Nephron progenitor cell (in vitro differentiated cells): Measurements from ENCODE around the gene A3GALT2.

Experiments
- DNase-seq: peaks from one replicate; pipeline ENCODE4 v3.0.0; 2021
- H3K27ac Mint-ChIP-seq: 2 replicates; pipeline ENCODE4 v1.8.0; 2021; ENCODE audit warnings: mild to moderate bottlenecking, moderate library complexity, mixed read lengths
- H3K27me3 Mint-ChIP-seq: 2 replicates; pipeline ENCODE4 v1.8.0; 2021; ENCODE audit warnings: mild to moderate bottlenecking, low read depth, mixed read lengths; ENCODE audit not compliant: poor library complexity
- H3K36me3 Mint-ChIP-seq: 2 replicates; pipeline ENCODE4 v1.8.0; 2021; ENCODE audit warnings: low read depth, mixed read lengths
- H3K4me1 Mint-ChIP-seq: 2 replicates; pipeline ENCODE4 v1.8.0; 2021; ENCODE audit warnings: mixed read lengths
- H3K4me3 Mint-ChIP-seq: 2 replicates; pipeline ENCODE4 v1.8.0; 2021; ENCODE audit warnings: mild to moderate bottlenecking, moderate library complexity, mixed read lengths
- H3K9me3 Mint-ChIP-seq: 2 replicates; pipeline ENCODE4 v1.8.0; 2021; ENCODE audit warnings: mild to moderate bottlenecking, moderate library complexity, mixed read lengths
- TF ChIP-seq, protein P1 (sequence below): fragments of 200-600 bp; sonication (generic); IDR thresholded peaks from 2 replicates; pipeline ENCODE4 v1.5.0; 2021; ENCODE audit warnings: antibody characterized with exemption

A3GALT2 gene

DNA sequence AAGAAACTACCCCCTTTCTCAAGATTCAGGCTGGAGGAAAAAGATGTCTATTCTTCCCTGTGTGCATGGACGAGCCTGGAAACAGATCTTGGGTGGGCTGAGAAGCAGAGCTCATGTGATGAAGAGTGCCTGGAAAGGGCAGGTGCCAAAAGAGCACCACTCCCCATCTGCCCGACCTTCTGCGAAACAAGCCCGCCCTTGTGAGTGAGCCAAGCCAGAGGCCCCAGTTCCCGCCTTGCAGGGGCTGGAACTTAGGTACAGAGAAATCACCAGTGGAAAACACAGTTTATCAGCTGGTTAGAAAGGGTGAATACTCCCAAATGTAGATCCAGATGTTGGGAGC is 26.7 kb upstream of the A3GALT2 start:
- H3K27me3 Mint-ChIP-seq: no peaks in the 10 kb centered on the region

DNA sequence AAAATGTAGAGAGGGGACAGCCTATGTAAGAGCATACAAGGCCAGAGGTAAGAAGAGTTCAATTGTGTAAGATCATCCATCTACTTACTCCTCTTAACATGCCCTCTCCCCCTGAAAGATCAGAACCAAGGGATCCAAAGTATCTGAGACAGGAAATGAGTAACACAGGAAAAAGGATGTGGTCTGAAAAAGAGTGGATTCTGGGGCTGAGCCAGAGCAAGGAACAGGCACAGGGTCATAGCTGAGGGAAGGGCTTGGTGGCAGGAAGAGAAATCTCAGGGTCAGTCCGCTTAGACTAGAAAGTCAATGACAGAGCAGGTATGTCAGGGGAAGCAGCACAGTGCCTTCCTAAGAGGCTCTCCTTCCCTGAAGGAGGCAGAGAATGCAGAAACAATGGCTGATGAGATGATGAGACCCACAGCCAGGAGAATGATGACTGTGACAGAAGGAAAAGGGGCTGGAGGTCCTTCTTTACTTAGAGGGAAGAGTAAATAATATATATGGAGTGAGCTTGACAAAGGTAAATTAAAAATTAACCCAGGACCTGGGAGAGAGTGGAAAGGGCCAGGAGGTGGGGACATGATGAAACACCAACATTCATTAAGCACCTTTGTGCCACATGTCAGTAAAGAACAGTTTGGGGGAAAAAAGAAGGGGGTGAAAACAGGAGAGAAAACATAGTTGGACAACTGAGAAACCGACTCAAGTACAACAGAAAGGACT is 26.2 kb upstream of the A3GALT2 start:
- H3K27me3 Mint-ChIP-seq: no peaks in the 10 kb centered on the region

More for the DNA sequence above, 26.7 kb upstream of the A3GALT2 start:
- TF ChIP-seq, protein P1, sequence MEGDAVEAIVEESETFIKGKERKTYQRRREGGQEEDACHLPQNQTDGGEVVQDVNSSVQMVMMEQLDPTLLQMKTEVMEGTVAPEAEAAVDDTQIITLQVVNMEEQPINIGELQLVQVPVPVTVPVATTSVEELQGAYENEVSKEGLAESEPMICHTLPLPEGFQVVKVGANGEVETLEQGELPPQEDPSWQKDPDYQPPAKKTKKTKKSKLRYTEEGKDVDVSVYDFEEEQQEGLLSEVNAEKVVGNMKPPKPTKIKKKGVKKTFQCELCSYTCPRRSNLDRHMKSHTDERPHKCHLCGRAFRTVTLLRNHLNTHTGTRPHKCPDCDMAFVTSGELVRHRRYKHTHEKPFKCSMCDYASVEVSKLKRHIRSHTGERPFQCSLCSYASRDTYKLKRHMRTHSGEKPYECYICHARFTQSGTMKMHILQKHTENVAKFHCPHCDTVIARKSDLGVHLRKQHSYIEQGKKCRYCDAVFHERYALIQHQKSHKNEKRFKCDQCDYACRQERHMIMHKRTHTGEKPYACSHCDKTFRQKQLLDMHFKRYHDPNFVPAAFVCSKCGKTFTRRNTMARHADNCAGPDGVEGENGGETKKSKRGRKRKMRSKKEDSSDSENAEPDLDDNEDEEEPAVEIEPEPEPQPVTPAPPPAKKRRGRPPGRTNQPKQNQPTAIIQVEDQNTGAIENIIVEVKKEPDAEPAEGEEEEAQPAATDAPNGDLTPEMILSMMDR: no peak
- Mint-ChIP-seq H3K4me1 (peaks cover 87% of the 10 kb centered on the region), H3K4me3 (peak overlapping the region; percentile 93), H3K9me3 (no peaks in the 10 kb centered on the region), H3K36me3 (peaks cover 33% of the 10 kb centered on the region), H3K27ac (peak overlapping the region; percentile 77)
- no peak for DNase-seq

DNA sequence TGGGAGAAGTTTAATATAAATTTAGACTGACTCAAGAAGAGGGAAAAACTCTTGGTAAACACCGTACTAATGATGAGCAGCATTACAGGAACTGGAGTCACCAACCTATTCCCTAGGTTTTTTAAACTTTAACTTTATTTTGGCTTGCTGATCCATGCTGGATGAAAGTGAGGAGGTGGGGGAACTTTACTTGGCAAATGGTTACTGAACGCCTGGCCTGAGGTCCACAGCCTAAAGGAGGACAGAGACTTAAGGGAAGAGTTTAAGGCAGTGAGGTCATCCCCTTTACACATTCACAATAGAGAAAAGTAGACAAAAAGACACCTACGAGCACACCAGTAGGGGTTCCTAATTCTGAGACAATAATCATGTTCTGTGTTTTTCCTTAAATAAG is 25.6 kb upstream of the A3GALT2 start:
- H3K27ac Mint-ChIP-seq: peak overlapping the region; percentile 77
- TF ChIP-seq, protein P1: no peak
- no peak for DNase-seq
- no peaks in the 10 kb centered on the region for H3K9me3 Mint-ChIP-seq
- H3K27me3 Mint-ChIP-seq: no peaks in the 10 kb centered on the region
- H3K4me3 Mint-ChIP-seq: peak overlapping the region; percentile 93
- peaks cover 87% of the 10 kb centered on the region for H3K4me1 Mint-ChIP-seq
- peaks cover 22% of the 10 kb centered on the region for H3K36me3 Mint-ChIP-seq

More for the DNA sequence above, 26.2 kb upstream of the A3GALT2 start:
- no peak for DNase-seq
- H3K4me3 Mint-ChIP-seq: peak overlapping the region; percentile 93
- H3K4me1 Mint-ChIP-seq: peaks cover 87% of the 10 kb centered on the region
- H3K27ac Mint-ChIP-seq: peak overlapping the region; percentile 77
- H3K36me3 Mint-ChIP-seq: peaks cover 28% of the 10 kb centered on the region
- H3K9me3 Mint-ChIP-seq: no peaks in the 10 kb centered on the region
- TF ChIP-seq, protein P1: no peak

DNA sequence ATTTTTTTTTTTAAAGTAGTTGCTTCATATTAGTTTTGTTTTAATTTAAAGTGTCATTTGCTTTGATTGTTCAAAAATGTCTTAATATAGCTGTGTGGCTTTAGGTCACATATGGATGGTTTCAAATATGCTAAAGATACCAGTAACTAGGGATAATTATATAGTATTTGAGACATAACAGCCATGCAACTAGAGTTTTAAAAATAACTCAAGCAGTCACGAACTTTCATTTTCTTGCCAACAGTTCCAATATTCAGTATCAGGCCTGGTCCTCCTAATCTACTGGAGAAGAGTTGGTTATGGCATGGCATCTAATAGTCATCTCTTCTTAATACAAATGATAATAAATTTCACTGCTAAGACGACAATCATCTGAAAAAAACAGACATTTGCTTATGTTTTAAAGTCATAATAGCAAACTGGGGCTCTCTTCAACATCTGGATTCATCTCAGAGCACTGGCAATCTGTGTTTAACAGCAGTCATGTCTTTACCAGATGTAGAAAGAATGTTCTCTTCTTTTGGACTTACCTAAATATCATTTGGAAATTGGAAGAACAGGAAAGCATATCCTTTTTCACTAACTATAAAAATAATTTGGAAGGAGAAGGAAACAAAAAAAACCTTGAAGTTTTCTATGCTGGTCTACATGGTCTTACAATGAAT is 24.1 kb upstream of the A3GALT2 start:
- H3K4me1 Mint-ChIP-seq: peaks cover 87% of the 10 kb centered on the region
- H3K36me3 Mint-ChIP-seq: peaks cover 19% of the 10 kb centered on the region
- H3K4me3 Mint-ChIP-seq: no peak overlapping the region
- no peaks in the 10 kb centered on the region for H3K27me3 Mint-ChIP-seq
- no peak overlapping the region for H3K27ac Mint-ChIP-seq
- no peaks in the 10 kb centered on the region for H3K9me3 Mint-ChIP-seq
- DNase-seq: no peak
- TF ChIP-seq, protein P1: no peak

DNA sequence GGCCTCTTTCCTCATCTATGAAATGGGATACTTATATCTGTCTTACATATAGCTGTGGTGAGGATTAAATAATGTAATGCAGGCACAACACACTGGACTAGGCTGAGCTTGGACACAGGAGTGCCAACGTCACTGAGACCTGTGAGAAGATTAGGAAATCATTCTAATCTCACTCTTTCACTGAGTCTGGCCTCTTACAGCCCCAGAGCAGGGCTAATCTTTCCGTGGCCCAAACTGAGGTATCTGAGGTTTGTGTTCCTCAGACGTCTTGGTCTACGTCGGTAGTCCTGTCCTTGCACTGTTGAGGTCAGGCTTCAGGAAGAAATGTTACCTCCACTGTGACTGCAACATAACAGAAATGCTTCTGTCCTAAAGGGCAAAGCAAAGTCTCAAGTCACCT is 22.6 kb upstream of the A3GALT2 start:
- peak overlapping the region; percentile 96 for H3K27ac Mint-ChIP-seq
- no peak for DNase-seq
- TF ChIP-seq, protein P1: no peak
- no peaks in the 10 kb centered on the region for H3K27me3 Mint-ChIP-seq
- peaks cover 19% of the 10 kb centered on the region for H3K36me3 Mint-ChIP-seq
- H3K9me3 Mint-ChIP-seq: no peaks in the 10 kb centered on the region
- H3K4me1 Mint-ChIP-seq: peaks cover 99% of the 10 kb centered on the region
- peak overlapping the region; percentile 28 for H3K4me3 Mint-ChIP-seq
